HL-60 (cell line): ENCODE measurements around the gene SLC27A2.

Experiments used
- CTCF ChIP-seq: IDR thresholded peaks from one replicate; pipeline ENCODE4 v1.5.1; 2011; ENCODE audit warnings: low read length, control low read depth, inconsistent platforms; ENCODE audit not compliant: insufficient read depth
- POLR2AphosphoS5 ChIP-seq: IDR thresholded peaks from 2 replicates; pipeline ENCODE4 v1.6.1; 2012; ENCODE audit warnings: low read depth
- REST ChIP-seq: IDR thresholded peaks from 2 replicates; pipeline ENCODE4 v1.6.1; 2012; ENCODE audit warnings: low read depth; ENCODE audit not compliant: insufficient replicate concordance

DNA sequence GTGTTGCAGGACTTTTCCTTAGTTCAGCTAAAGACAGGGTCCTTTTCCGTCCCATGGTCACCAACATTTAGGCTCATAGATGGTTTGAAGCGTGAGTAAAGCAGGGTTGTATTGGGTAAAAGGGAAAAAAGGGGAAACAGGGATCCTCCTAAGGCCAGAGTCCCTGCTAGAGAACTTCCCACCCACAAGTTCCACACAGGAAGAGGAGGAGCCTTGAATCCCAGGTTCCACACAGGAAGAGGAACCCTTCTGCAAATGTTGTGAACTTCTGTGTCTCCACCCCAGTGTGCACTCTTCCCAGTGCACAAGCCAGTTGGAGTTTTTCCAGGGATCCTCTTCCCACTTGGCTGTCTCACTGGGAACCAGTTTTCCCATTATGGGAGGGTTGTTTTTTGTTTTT lies 35.4 kb upstream of the SLC27A2 start:
- no peak for TF ChIP-seq CTCF
- no peak for TF ChIP-seq REST
- no peak for TF ChIP-seq POLR2AphosphoS5
